ENCODE results near the gene G6PD. TPM values are rescaled to one million over a fixed set of nuclear protein-coding genes. Genes with fewer than 3 reads are reported as not detected.

Gene G6PD
- total RNA-seq, 1 experiment from 2014 or later = 615 TPM

- CTCF ChIA-PET = no interaction called here
Observed at GRCh38 chrX:154515090-154515965, 31.3 kb downstream of the G6PD start.

GRCh38 chrX:154513716-154514115 lies 32.9 kb downstream of the G6PD start:
- ChIA-PET CTCF (no interaction called here), POLR2A (no interaction called here)
- ATAC-seq = no peak
- no peak for DNase-seq (ENCODE audit: low read depth, low spot score)
- in situ Hi-C loops (cut with HindIII; ENCODE audit: low pct_unique_long_range_greater_than_20kb, low sequenced_read_pairs) = no loop called here
- intact Hi-C loops (cut with micrococcal nuclease; ENCODE audit: unreplicated experiment) = no loop called here
- no peak for TF ChIP-seq CTCF (IDR thresholded peaks at IDR 0.05)
- no peak for TF ChIP-seq POLR2AphosphoS5 (IDR thresholded peaks at IDR 0.05; ENCODE audit: low read depth, low read length)
- no peak for TF ChIP-seq TCF7L2 (IDR thresholded peaks at IDR 0.05; ENCODE audit: low read depth, low read length)
- no peak for TF ChIP-seq REST (IDR thresholded peaks at IDR 0.05; ENCODE audit: insufficient read depth in 1 of 2, low read depth in 2 of 2, low read length in 1 of 2)
- TF ChIP-seq SIN3A (IDR thresholded peaks at IDR 0.05; ENCODE audit: borderline replicate concordance, insufficient read depth, low read depth, low read length) = no peak
- Histone ChIP-seq H3K9me3 (ENCODE audit: control insufficient read depth, insufficient read depth, low read depth, low read length) (no peaks in the 10 kb centered on the region), H3K27ac (ENCODE audit: low read length) (no peak overlapping the region), H3K4me3 (ENCODE audit: low read depth in 2 of 2, low read length in 2 of 2) (no peak overlapping the region), H3K4me1 (ENCODE audit: control insufficient read depth, insufficient read depth, low read length) (peaks cover 12% of the 10 kb centered on the region), H3K36me3 (ENCODE audit: control insufficient read depth, insufficient read depth, low read length) (no peaks in the 10 kb centered on the region), H3K27me3 (ENCODE audit: control insufficient read depth, insufficient read depth, low read length) (no peaks in the 10 kb centered on the region)
- no TSS peak for BruUV-seq (replicated peaks)

More at GRCh38 chrX:154515090-154515965, 31.3 kb downstream of the G6PD start:
- H3K27ac ChIP-seq (ENCODE audit: low read length) = peak overlapping the region; percentile 89
- no peaks in the 10 kb centered on the region for H3K36me3 ChIP-seq (ENCODE audit: control insufficient read depth, insufficient read depth, low read length)
- H3K4me3 ChIP-seq (ENCODE audit: low read depth in 2 of 2, low read length in 2 of 2) = peak overlapping the region; percentile 72 to 86
- peaks cover 12% of the 10 kb centered on the region for H3K4me1 ChIP-seq (ENCODE audit: control insufficient read depth, insufficient read depth, low read length)
- in situ Hi-C loops (cut with HindIII; ENCODE audit: low pct_unique_long_range_greater_than_20kb, low sequenced_read_pairs) = no loop called here
- H3K9me3 ChIP-seq (ENCODE audit: control insufficient read depth, insufficient read depth, low read depth, low read length) = no peaks in the 10 kb centered on the region
- TF ChIP-seq POLR2AphosphoS5 (IDR thresholded peaks at IDR 0.05; ENCODE audit: low read depth, low read length) (no peak), TCF7L2 (IDR thresholded peaks at IDR 0.05; ENCODE audit: low read depth, low read length) (no peak), CTCF (IDR thresholded peaks at IDR 0.05) (no peak), SIN3A (IDR thresholded peaks at IDR 0.05; ENCODE audit: borderline replicate concordance, insufficient read depth, low read depth, low read length) (no peak), REST (IDR thresholded peaks at IDR 0.05; ENCODE audit: insufficient read depth in 1 of 2, low read depth in 2 of 2, low read length in 1 of 2) (no peak)
- peak; percentile 7 for ATAC-seq
- no peaks in the 10 kb centered on the region for H3K27me3 ChIP-seq (ENCODE audit: control insufficient read depth, insufficient read depth, low read length)
- no TSS peak for BruUV-seq (replicated peaks)
- POLR2A ChIA-PET = interaction anchor here (0.7 kb wide), 1 partner anchor 84 kb away, joined by 3 read pairs; no protein-coding TSS in a partner anchor
- intact Hi-C loops (cut with micrococcal nuclease; ENCODE audit: unreplicated experiment) = no loop called here
- DNase-seq (ENCODE audit: low read depth, low spot score) = no peak

All from Panc1 (cell line).